Renal cortical epithelial cell (primary cell): ENCODE data around the gene KMT2D. TPM values are rescaled to one million over a fixed set of nuclear protein-coding genes. Genes with fewer than 3 reads are reported as not detected.

Experiments
- DNase-seq: peaks from one replicate; pipeline ENCODE4 v3.0.0-alpha.2; 2011; ENCODE audit warnings: low read depth
- total RNA-seq: library from RNA; depleted of rRNA; stranded (reverse); fragments of >200 nt; gene quantifications from 2 replicates; pipeline ENCODE4 v1.2.3, GENCODE V29; 2014

KMT2D gene
- total RNA-seq, 1 donor from 2014 or later = 110 TPM

DNA sequence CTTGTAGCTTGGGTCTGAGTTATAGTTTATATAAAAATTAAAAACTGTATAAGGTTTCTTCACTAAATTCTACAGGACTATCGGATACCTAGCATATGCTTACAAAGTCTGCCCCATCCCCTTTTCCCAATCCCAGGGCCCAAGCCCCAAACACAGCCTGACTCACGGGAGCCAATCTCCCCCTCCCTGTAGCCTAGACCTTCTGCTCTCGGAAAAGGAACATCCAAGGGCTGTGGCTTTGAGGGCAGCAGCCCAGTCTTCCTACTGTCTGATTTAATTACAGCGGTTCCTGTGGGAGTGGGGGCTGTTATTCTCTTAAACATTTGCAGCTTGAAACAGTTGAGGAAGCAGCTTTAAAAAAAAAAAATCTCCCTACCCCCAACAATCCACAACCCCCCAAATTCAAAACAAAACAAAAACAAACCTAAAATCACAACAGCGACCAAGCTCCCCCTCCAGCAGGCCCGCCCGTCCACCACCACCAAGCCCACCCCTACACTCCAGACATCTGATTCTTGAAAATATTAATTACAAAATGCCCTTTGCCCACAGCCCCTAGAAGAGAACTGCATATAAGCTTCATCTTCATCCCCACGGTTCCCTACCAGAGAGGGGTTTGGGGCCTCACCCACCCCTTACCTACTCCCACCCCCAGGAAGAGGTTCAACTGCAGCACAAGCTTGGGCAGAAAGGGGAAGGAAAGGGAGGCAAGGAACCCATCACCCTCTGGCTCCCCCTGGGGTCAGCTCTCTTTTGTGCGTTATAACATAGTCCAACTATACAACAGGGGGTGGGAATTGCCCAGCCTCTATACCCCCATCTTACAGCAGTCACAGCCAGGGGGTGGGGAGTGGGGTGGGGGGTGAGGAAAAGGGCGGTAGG is 40.9 kb downstream of the KMT2D start:
- DNase-seq = peak; percentile 13

GRCh38 chr12:49019120-49019430 is 41.5 kb downstream of the KMT2D start:
- no peak for DNase-seq

GRCh38 chr12:49018261-49019119 is 42.1 kb downstream of the KMT2D start, which contains the start of gene PRKAG1:
TSS of gene PRKAG1 (minus strand) at chr12:49018776. CDS start at chr12:49018740, 36 bp downstream.
- DNase-seq = peak; percentile 90

GRCh38 chr12:49017891-49018260 is 42.7 kb downstream of the KMT2D start:
- DNase-seq = no peak

DNA sequence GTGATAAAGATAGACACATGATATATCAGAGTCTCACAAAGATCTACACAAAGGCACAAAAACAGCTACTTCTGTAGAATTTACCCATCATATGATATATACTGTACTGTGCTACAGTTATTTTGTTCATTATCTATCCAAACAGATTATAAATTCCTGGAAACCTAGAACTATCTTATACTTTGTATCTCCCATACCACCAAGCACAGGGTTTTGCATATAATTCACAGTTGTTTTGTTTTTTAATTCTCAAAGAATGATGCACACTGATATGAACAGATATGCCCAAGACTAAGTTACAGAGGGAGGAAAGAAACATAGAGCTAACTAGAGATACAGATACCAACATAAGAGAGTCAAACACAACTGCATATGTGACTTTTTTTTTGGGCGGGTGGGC is 45.4 kb downstream of the KMT2D start:
- DNase-seq = no peak

DNA sequence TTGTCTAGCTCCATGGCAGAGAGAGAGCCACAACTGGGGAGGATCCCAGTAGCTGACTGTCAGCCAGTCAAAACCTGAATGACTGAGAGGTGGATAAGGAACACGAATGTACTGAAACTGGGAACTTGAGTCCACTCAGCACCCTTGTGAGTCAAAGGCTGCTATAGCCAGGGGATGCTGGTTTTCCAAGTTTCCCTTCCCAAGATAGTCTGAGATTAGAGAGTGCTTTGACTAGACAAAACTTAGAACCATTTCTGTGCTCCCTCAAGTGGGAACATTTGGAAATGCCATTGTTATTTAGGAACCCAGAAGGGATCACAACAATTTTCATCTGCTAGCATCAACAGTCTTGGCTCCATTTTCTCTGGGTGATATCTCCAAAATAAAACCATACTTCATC is 46.0 kb downstream of the KMT2D start:
- no peak for DNase-seq

DNA sequence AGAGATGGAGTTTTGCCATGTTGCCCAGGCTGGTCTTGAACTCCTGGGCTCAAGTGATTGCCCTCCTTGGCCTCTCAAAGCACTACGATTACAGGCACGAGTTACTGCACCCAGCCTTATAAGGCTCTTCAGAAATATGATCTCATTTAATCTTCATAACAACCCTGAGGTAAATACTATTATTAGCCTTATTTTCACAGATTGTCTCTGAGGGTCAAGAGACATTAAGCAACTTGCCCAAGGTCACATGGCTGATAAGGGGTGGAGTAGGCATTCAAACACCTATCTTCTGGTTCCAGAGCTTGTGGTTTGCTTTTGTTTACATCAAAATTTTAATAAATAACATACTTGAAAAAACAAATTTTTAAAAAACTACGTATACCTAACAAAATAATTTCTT is 47.2 kb downstream of the KMT2D start:
- no peak for DNase-seq

- no peak for DNase-seq
These were observed 47.9 kb downstream of the KMT2D start for GRCh38 chr12:49012739-49013138.

Other genes with a start within 250 kb of the KMT2D start
- gene CACNB3, start 242.3 kb downstream of the KMT2D start, total RNA-seq = 20.7 and 31.1 TPM in 2 replicates
- gene DDX23, start 208.6 kb downstream of the KMT2D start, total RNA-seq = 84.7 and 121 TPM in 2 replicates
- 0.40 and 17.4 TPM in 2 replicates for gene RND1, start 194.9 kb downstream of the KMT2D start, total RNA-seq
- gene FKBP11, start 135.3 kb downstream of the KMT2D start, total RNA-seq = 6.4 and 8.0 TPM in 2 replicates
- gene ARF3, start 103.3 kb downstream of the KMT2D start, total RNA-seq = 50.7 and 95.9 TPM in 2 replicates
- gene WNT10B, start 89.1 kb downstream of the KMT2D start, total RNA-seq = 0.35 and 0.60 TPM in 2 replicates
- gene WNT1, start 82.5 kb downstream of the KMT2D start, total RNA-seq = not detected in 2 replicates
- 0.05 TPM in 1 of 2 replicates, not detected in the other for gene DDN, start 61.4 kb downstream of the KMT2D start, total RNA-seq
- gene PRKAG1, start 42.0 kb downstream of the KMT2D start, total RNA-seq = 63.0 and 86.1 TPM in 2 replicates
- gene RHEBL1, start 9.2 kb upstream of the KMT2D start, total RNA-seq = 0.10 and 1.7 TPM in 2 replicates
- 0.05 TPM in 1 of 2 replicates, not detected in the other for gene DHH, start 34.0 kb upstream of the KMT2D start, total RNA-seq
- gene LMBR1L, start 50.1 kb upstream of the KMT2D start, total RNA-seq = 33.3 and 34.3 TPM in 2 replicates
- 420 and 2,146 TPM in 2 replicates for gene TUBA1B, start 70.6 kb upstream of the KMT2D start, total RNA-seq
- 691 and 1,981 TPM in 2 replicates for gene TUBA1A, start 128.3 kb upstream of the KMT2D start, total RNA-seq
- gene TUBA1C, start 204.3 kb upstream of the KMT2D start, total RNA-seq = 212 and 831 TPM in 2 replicates
- gene PRPH, start 234.4 kb upstream of the KMT2D start, total RNA-seq = not detected in 2 replicates